Neural cell (in vitro differentiated cells): ENCODE results near the gene GNAT2.

Experiments used
- EP300 ChIP-seq: fragments of 450-650 bp; conservative IDR thresholded peaks from 2 replicates; pipeline ENCODE4 v1.6.1; 2014; ENCODE audit warnings: antibody characterized with exemption, mild to moderate bottlenecking, moderate library complexity; ENCODE audit not compliant: poor library complexity, severe bottlenecking
- EZH2 ChIP-seq: fragments of 200-600, 300-800 bp; shearing (Covaris generic), sonication (generic); IDR thresholded peaks from 2 replicates; pipeline ENCODE4 v1.6.1; 2014; ENCODE audit warnings: antibody characterized with exemption, low read length, borderline replicate concordance, mild to moderate bottlenecking; ENCODE audit not compliant: insufficient read depth, poor library complexity, severe bottlenecking
- TAF1 ChIP-seq: IDR thresholded peaks from 2 replicates; pipeline ENCODE4 v1.6.1; 2012; ENCODE audit warnings: low read depth
- TF ChIP-seq, protein P1 (sequence below): fragments of 450-650 bp; IDR thresholded peaks from 2 replicates; pipeline ENCODE4 v1.5.1; 2014; ENCODE audit warnings: antibody characterized with exemption, mild to moderate bottlenecking, moderate library complexity; ENCODE audit not compliant: poor library complexity, severe bottlenecking

DNA sequence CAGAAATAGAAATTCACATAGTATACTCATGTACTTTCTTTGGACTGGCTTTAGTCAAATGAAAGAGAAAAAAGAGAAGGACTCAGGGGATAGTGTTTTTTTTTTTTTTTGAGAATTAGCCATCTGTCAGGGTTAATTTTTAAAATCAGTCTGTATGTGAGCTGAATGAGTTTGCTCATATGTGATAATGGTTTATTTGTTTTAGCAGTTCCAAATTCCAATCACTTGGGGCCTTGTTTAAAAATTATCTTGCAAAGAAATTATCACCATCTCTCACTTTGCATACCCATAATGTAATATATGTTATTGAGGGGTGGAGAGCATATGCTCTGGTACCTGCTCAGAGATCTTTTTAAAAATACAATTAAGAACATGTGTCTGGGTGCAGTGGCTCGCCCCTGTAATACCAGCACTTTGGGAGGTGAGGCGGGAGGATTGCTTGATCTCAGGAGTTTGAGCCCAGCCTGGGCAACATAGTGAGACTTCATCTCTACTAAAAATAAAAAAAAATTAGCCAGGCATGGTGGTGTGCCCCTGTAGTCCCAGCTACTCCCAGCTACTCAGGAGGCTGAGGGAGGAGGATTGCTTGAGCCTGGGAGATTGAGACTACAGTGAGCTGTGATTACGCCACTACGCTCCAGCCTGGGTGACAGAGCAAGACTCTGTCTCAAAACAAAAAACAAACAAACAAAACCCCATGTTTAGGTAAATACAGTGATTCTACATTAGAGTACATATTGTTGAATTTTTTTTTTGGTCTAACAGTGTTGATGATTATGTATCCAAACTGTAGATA lies 51.3 kb downstream of the GNAT2 start:
- TF ChIP-seq, protein P1, sequence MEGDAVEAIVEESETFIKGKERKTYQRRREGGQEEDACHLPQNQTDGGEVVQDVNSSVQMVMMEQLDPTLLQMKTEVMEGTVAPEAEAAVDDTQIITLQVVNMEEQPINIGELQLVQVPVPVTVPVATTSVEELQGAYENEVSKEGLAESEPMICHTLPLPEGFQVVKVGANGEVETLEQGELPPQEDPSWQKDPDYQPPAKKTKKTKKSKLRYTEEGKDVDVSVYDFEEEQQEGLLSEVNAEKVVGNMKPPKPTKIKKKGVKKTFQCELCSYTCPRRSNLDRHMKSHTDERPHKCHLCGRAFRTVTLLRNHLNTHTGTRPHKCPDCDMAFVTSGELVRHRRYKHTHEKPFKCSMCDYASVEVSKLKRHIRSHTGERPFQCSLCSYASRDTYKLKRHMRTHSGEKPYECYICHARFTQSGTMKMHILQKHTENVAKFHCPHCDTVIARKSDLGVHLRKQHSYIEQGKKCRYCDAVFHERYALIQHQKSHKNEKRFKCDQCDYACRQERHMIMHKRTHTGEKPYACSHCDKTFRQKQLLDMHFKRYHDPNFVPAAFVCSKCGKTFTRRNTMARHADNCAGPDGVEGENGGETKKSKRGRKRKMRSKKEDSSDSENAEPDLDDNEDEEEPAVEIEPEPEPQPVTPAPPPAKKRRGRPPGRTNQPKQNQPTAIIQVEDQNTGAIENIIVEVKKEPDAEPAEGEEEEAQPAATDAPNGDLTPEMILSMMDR, result no peak
- TF ChIP-seq TAF1 (no peak), EZH2 (no peak), EP300 (no peak)
